ENCODE results near the gene CNTN5.

GRCh38 chr11:99513368-99513767, 492.6 kb downstream of the CNTN5 start:
- TF ChIP-seq ZNF223 (tag by site-specific recombination; IDR thresholded peaks at IDR 0.05) (no peak), CTCF (tag by site-specific recombination; IDR thresholded peaks at IDR 0.05) (no peak), ZNF292 (tag by site-specific recombination; IDR thresholded peaks at IDR 0.05; ENCODE audit: borderline replicate concordance, low read depth) (no peak), ZNF571 (tag by site-specific recombination; IDR thresholded peaks at IDR 0.05) (no peak), ZBTB11 (tag by site-specific recombination; conservative IDR thresholded peaks at IDR 0.05; ENCODE audit: low read depth) (no peak), ZNF600 (tag by site-specific recombination; IDR thresholded peaks at IDR 0.05) (no peak), ZNF596 (tag by site-specific recombination; IDR thresholded peaks at IDR 0.05) (no peak), ZSCAN5A (tag by site-specific recombination; IDR thresholded peaks at IDR 0.05) (no peak), ZNF514 (tag by site-specific recombination; IDR thresholded peaks at IDR 0.05) (no peak), ZSCAN16 (tag by site-specific recombination; IDR thresholded peaks at IDR 0.05) (no peak)

Data from HEK293 (cell line).